Measurements from ENCODE around the gene CYSTM1.

- TF ChIP-seq CTCF (IDR thresholded peaks at IDR 0.05; ENCODE audit: borderline replicate concordance, extremely low read depth, low read length, poor library complexity, severe bottlenecking): no peak
- no peak for TF ChIP-seq EZH2 (IDR thresholded peaks at IDR 0.05; ENCODE audit: borderline replicate concordance, low read depth, low read length, severe bottlenecking)
Measured at GRCh38 chr5:140148508-140148907, 26.5 kb upstream of the CYSTM1 start.
